Dermis blood vessel endothelial cell (primary cell): ENCODE data around the gene PCDH12. TPM values are rescaled to one million over a fixed set of nuclear protein-coding genes. Genes with fewer than 3 reads are reported as not detected.
A peak's percentile ranks its signal among the peaks of the same experiment; 100 is the strongest.
"Not testable (repeated sequence)": the region's sequence is repeated elsewhere in the genome, so short reads cannot be mapped to it uniquely, and the experiment has no call there.

ENCODE experiments used
- DNase-seq: peaks from one replicate; pipeline ENCODE4 v3.0.0; 2010
- total RNA-seq: library from RNA; depleted of rRNA; stranded (reverse); fragments of >200 nt; gene quantifications from 2 replicates; pipeline ENCODE4 v1.2.3, GENCODE V29; 2014

The PCDH12 gene
- total RNA-seq, 1 donor from 2014 or later: 48.2 TPM

GRCh38 chr5:141935538-141935937 lies 22.5 kb downstream of the PCDH12 start:
- no peak for DNase-seq

DNA sequence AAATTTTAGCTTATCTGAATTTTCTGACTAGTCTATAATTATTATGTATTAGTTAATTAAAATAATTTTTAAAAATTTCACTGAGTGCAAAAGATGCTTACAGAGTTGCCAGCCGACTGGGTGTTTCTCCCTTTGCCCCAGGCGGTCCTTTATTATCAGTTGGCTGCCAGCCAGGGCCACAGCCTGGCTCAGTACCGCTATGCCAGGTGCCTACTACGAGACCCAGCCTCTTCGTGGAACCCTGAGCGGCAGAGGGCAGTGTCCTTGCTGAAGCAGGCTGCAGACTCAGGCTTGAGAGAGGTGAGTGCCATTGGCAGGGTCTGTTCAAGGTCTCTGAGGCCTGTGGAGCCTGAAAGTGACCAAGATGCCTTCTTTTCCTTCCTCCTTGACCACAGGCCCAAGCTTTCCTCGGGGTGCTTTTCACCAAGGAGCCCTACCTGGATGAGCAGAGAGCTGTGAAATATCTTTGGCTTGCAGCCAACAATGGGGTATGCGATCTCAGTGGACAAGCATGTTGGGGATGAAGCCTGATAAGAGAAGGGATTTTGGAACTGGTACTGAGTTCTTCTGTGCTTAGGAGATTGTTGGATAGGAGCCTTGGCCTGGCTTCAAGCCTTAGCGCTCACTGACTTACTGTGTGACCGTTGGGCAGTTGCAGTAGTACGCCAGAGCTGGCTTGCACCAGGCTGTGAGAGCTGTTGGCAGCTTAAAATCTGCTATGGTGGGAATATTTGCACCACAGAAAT lies 23.7 kb downstream of the PCDH12 start:
- no peak for DNase-seq

DNA sequence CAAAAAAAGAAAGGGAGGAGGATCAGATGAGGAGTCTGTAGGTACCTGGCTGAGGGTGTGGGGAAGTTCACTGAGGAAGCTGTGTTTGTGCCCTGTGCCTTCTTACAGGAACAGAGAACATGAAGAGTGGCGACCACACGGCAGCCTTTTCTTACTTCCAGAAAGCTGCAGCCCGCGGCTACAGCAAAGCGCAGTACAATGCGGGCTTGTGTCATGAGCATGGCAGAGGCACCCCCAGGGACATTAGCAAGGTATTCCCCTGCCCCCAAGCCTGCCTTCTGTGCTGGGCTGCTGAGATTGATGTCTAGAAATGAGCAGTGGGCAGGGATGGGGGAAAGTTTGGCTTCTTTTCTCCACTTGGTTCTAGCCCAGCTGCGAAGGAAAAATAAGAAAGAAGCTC lies 24.9 kb downstream of the PCDH12 start:
- DNase-seq: no peak

- DNase-seq: no peak
Observed at GRCh38 chr5:141931694-141932093, 26.3 kb downstream of the PCDH12 start.

- no peak for DNase-seq
Observed at GRCh38 chr5:141929398-141930058, 28.5 kb downstream of the PCDH12 start.

- DNase-seq: no peak
Observed at GRCh38 chr5:141928051-141928450, 30.0 kb downstream of the PCDH12 start.

DNA sequence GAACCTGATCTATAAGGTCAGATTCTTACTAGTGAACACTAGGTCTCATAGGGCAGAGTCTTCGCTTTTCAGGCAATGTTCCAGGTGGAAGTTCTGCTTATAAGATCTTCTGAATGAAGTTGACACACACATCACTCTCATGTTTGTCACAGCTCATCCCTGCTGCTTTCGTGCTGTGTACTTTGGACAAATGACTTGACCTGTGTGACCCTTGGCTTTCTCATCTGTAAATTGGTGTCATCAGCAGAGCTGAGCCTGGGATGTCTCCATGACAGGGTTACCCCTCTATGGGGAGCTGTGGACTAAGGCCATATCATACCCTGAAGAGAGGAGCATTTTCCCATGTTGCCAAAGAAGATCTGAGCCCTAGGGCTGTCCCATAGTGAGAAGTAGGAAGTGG lies 31.6 kb downstream of the PCDH12 start:
- DNase-seq: no peak

DNA sequence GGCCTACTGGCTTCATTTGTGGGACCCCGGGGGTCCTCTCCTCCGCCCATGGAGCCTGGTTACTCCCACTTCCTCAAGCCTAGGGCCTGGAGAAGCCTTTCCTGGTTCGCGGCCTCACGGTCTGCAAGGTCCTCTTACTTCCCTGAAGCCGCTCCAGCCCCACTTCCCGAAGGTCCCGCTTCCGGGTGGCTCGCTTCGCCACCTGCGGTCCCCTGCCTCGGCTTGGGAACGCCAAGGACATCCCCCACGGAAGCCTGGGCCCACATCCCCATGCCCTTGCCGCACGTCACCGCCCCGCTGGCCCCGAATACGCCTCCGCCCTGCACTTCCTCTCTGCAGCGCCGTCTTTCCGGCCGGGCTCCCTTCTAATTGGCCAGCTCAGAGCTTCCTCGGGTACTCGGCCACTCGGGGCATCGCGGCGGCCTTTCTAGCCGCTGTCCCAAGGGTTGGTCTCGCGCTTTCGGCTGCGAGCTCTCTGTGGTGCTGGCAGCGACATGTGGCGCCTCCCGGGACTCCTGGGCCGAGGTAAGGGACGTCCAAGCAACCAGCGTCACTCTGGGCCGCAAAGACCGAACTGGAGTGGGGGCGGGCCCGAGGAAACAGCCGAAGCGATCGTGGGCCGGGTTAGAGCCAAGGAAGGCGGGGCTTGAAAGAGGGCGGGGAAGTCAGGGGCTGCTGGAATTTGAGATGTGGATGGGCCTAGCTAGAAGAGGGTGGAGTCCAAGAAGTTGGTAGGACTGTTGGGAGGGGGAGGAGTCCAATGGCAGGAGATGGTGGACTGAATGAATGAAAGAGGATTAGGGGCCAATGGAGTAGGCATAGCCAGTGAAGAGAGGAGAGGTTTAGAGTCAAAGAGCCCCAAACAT lies 34.3 kb downstream of the PCDH12 start, which contains the start of gene DELE1:
DELE1 (plus strand) TSS at position 424 of the 866 bp plus-strand sequence; CDS start at position 495, 71 bp downstream.
- peak; percentile 95 for DNase-seq

- not testable (repeated sequence) for DNase-seq
Observed at GRCh38 chr5:141922827-141923447, 35.1 kb downstream of the PCDH12 start.

DNA sequence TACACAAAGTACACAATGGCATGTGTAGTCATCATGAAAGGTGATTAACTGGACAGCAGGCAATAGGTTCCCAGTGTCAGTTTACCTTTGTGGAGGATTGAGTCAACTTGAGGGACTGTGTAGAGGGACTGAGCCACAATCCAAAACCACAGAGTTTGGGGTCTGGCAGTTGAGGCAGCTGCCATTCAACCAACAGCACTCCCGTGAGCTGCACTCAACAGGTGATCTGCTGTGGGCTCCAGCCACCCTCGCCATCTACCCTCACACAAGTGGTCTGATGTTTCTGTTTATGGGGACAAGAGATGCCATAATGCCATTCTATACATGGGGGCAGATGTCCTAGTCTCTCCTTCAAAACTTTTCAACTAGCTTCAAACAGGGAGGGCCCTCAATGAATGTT lies 37.2 kb downstream of the PCDH12 start:
- no peak for DNase-seq

GRCh38 chr5:141919218-141920119 lies 38.5 kb downstream of the PCDH12 start:
- no peak for DNase-seq

- DNase-seq: no peak
Observed at GRCh38 chr5:141917760-141918159, 40.2 kb downstream of the PCDH12 start.

GRCh38 chr5:141916522-141916921 lies 41.5 kb downstream of the PCDH12 start:
- no peak for DNase-seq

GRCh38 chr5:141915881-141916336 lies 42.1 kb downstream of the PCDH12 start:
- no peak for DNase-seq

- DNase-seq: no peak
Observed at GRCh38 chr5:141914797-141915196, 43.2 kb downstream of the PCDH12 start.

DNA sequence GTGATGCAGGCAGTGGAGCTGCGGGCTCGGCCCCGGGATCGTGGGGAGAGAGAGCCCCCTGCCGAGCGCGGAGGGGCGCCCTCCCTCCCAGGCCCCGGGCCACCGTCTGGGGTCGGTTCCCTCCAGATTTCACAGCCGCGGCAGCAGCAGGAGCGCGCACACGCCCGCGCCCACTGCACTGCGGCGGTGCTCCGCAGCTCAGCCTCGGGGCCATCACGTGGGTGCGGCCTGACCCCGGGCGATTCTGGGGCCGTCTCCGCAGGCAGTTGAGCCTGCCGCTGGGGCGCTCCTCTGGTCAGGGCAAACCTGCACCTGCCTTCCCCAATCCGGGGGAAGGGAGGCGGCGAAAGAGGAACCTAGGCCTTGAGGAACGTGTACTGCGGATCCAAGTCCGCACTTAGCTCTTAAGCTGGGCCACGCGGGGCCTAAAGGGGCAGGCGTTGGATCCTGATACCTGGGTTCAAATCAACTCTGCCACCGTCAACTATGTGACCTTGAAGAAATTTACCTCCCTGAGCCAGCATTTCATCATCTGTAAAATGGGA lies 43.7 kb downstream of the PCDH12 start:
- peak; percentile 28 for DNase-seq

DNA sequence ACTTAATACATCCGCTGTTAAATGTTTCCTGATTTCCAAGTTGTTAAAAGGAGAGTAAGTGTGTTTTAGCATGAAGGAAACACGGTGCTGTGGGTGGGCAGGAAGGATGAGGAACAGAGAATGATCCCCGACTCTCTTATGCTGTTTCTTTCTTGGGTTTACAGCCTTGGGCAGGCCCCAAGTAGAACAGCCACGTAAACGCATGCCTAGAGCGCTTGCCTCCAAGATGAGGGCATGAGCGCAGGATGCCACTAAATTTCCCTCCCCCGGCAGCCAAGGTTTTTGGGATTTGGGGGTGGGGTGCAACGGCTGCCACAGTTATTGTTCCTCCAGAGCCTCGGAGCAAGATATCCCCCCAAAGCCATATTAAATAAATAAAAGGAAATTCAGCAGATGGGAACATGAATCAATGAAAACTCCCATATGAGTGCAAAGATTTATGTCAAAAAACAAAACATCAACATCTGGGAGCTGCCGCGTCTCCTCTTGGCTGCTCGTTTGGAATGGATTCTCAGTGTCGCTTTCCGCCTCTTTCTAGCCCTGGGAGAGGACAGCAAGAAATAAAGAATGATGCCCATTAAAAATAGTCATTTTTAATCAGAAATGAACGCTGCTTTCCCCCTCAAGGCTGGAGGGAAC lies 44.3 kb downstream of the PCDH12 start:
- no peak for DNase-seq

DNA sequence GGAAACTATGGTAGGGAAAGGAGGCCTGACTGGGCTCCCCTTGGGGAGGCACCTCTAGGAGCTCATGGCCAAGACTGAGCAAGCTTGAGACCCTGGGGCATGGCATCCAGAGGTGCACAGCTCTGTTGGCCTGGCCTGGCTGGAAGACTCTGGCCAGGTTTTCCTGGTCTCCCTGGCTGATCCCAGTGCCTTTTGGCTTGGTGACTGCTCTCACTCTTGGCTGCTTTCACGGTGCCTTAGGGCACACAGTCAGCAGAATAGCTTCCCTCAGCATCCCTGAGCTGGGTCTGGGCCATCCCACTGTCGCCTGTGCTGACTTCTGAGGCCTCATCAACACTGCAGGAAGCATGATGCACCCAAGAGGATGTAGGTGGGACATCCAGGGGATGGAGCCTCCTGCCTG lies 47.7 kb downstream of the PCDH12 start:
- DNase-seq: no peak

GRCh38 chr5:141909212-141909611 lies 48.8 kb downstream of the PCDH12 start:
- no peak for DNase-seq

DNA sequence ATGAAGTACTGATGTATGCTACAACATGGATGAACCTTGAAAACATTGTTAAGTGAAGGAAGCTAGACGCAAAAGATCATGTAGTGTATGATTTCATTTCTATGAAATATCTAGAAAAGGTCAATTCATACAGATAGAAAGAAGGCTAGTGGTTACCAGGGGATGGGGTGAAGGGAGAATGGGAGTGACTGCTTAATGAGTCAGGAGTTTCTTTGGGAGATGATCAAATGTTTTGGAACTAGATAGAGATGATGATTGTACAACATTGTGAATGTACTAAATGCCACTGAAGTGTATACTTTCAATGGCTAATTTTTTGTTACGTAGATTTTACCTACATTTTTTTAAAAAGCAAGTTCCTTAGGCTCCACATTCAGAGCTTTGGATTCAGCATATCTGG lies 49.2 kb downstream of the PCDH12 start:
- DNase-seq: no peak

GRCh38 chr5:141906972-141907371 lies 51.0 kb downstream of the PCDH12 start:
- DNase-seq: no peak
